ENCODE results near the gene ZFP36L1. TPM values are rescaled to one million over a fixed set of nuclear protein-coding genes. Genes with fewer than 3 reads are reported as not detected.

ZFP36L1 gene
- total RNA-seq, 1 experiment from 2014 or later = 240 TPM

DNA sequence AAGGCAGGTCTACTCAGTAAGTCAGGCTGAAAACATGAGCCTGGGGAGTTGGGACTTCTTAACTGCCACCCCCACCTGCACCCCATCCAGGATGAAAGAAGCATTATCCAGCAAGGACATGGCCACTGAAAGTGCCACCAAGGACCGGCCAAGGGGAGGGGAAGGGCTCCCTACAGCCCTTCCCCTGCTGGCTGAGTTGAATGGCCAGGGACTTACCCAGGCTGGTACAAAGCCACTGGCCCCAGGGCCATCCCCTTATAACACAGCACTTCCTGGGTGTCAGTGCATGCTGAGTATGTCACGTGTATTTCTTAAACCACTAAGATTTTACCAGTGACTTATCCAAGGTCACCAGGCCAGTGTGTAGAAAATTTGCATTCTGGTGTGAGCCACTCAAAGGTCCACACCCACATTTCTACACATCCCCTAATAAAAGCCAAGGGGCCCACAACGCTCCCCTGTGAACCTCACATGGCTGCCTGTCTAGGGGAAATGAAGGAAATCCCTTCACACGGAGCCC, 29.3 kb upstream of the ZFP36L1 start:
- BruUV-seq (replicated peaks) = no TSS peak
- Mint-ChIP-seq H3K9me3 (ENCODE audit: low read depth, unreplicated experiment) (no peaks in the 10 kb centered on the region), H3K27ac (ENCODE audit: unreplicated experiment) (no peak overlapping the region), H3K36me3 (ENCODE audit: insufficient read depth, unreplicated experiment) (peaks cover 9% of the 10 kb centered on the region), H3K4me1 (ENCODE audit: low read depth, unreplicated experiment) (peaks cover 14% of the 10 kb centered on the region), H3K4me3 (ENCODE audit: low read depth, unreplicated experiment) (no peak overlapping the region), H3K27me3 (ENCODE audit: unreplicated experiment) (no peaks in the 10 kb centered on the region)
- CTCF ChIA-PET = no interaction called here
- no peak for DNase-seq
- TF ChIP-seq, protein P1, sequence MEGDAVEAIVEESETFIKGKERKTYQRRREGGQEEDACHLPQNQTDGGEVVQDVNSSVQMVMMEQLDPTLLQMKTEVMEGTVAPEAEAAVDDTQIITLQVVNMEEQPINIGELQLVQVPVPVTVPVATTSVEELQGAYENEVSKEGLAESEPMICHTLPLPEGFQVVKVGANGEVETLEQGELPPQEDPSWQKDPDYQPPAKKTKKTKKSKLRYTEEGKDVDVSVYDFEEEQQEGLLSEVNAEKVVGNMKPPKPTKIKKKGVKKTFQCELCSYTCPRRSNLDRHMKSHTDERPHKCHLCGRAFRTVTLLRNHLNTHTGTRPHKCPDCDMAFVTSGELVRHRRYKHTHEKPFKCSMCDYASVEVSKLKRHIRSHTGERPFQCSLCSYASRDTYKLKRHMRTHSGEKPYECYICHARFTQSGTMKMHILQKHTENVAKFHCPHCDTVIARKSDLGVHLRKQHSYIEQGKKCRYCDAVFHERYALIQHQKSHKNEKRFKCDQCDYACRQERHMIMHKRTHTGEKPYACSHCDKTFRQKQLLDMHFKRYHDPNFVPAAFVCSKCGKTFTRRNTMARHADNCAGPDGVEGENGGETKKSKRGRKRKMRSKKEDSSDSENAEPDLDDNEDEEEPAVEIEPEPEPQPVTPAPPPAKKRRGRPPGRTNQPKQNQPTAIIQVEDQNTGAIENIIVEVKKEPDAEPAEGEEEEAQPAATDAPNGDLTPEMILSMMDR (IDR thresholded peaks at IDR 0.05; ENCODE audit: unreplicated experiment) = no peak
- intact Hi-C loops (cut with micrococcal nuclease; ENCODE audit: unreplicated experiment) = loop anchor here (5.0 kb wide), 1 partner anchor 890 kb away; no protein-coding TSS in a partner anchor

- H3K36me3 Mint-ChIP-seq (ENCODE audit: insufficient read depth, unreplicated experiment) = peaks cover 20% of the 10 kb centered on the region
- TF ChIP-seq, protein P1 (IDR thresholded peaks at IDR 0.05; ENCODE audit: unreplicated experiment) = no peak
- peaks cover 14% of the 10 kb centered on the region for H3K4me1 Mint-ChIP-seq (ENCODE audit: low read depth, unreplicated experiment)
- intact Hi-C loops (cut with micrococcal nuclease; ENCODE audit: unreplicated experiment) = loop anchor here (5.0 kb wide), 1 partner anchor 889 kb away; no protein-coding TSS in a partner anchor
- H3K9me3 Mint-ChIP-seq (ENCODE audit: low read depth, unreplicated experiment) = no peaks in the 10 kb centered on the region
- CTCF ChIA-PET = interaction anchor here (0.6 to 1.1 kb wide), 2 partner anchors 28 to 877 kb away, joined by 3 to 4 read pairs; no protein-coding TSS in a partner anchor
- no TSS peak for BruUV-seq (replicated peaks)
- DNase-seq = no peak
- H3K27ac Mint-ChIP-seq (ENCODE audit: unreplicated experiment) = no peak overlapping the region
- no peaks in the 10 kb centered on the region for H3K27me3 Mint-ChIP-seq (ENCODE audit: unreplicated experiment)
- no peak overlapping the region for H3K4me3 Mint-ChIP-seq (ENCODE audit: low read depth, unreplicated experiment)
These were observed 28.3 kb upstream of the ZFP36L1 start for GRCh38 chr14:68820999-68821683.

- TF ChIP-seq, protein P1 (IDR thresholded peaks at IDR 0.05; ENCODE audit: unreplicated experiment) = no peak
- H3K4me3 Mint-ChIP-seq (ENCODE audit: low read depth, unreplicated experiment) = no peak overlapping the region
- no peak overlapping the region for H3K27ac Mint-ChIP-seq (ENCODE audit: unreplicated experiment)
- no TSS peak for BruUV-seq (replicated peaks)
- DNase-seq = no peak
- peaks cover 24% of the 10 kb centered on the region for H3K36me3 Mint-ChIP-seq (ENCODE audit: insufficient read depth, unreplicated experiment)
- CTCF ChIA-PET = interaction anchor here (1.1 kb wide), 1 partner anchor 876 kb away, joined by 3 read pairs; no protein-coding TSS in a partner anchor
- no peaks in the 10 kb centered on the region for H3K9me3 Mint-ChIP-seq (ENCODE audit: low read depth, unreplicated experiment)
- intact Hi-C loops (cut with micrococcal nuclease; ENCODE audit: unreplicated experiment) = loop anchor here (5.0 kb wide), 1 partner anchor 888 kb away; no protein-coding TSS in a partner anchor
- H3K27me3 Mint-ChIP-seq (ENCODE audit: unreplicated experiment) = no peaks in the 10 kb centered on the region
- H3K4me1 Mint-ChIP-seq (ENCODE audit: low read depth, unreplicated experiment) = peaks cover 19% of the 10 kb centered on the region
These were observed 27.7 kb upstream of the ZFP36L1 start for GRCh38 chr14:68820536-68820935.

GRCh38 chr14:68820119-68820518, 27.3 kb upstream of the ZFP36L1 start:
- BruUV-seq (replicated peaks) = no TSS peak

More at GRCh38 chr14:68820119-68820518, 27.3 kb upstream of the ZFP36L1 start:
- peaks cover 28% of the 10 kb centered on the region for H3K36me3 Mint-ChIP-seq (ENCODE audit: insufficient read depth, unreplicated experiment)
- H3K27me3 Mint-ChIP-seq (ENCODE audit: unreplicated experiment) = no peaks in the 10 kb centered on the region
- H3K9me3 Mint-ChIP-seq (ENCODE audit: low read depth, unreplicated experiment) = no peaks in the 10 kb centered on the region
- DNase-seq = no peak
- peaks cover 23% of the 10 kb centered on the region for H3K4me1 Mint-ChIP-seq (ENCODE audit: low read depth, unreplicated experiment)
- H3K4me3 Mint-ChIP-seq (ENCODE audit: low read depth, unreplicated experiment) = no peak overlapping the region
- intact Hi-C loops (cut with micrococcal nuclease; ENCODE audit: unreplicated experiment) = loop anchor here (5.0 kb wide), 1 partner anchor 888 kb away; no protein-coding TSS in a partner anchor
- TF ChIP-seq, protein P1 (IDR thresholded peaks at IDR 0.05; ENCODE audit: unreplicated experiment) = no peak
- CTCF ChIA-PET = interaction anchor here (1.1 kb wide), 1 partner anchor 876 kb away, joined by 3 read pairs; no protein-coding TSS in a partner anchor
- H3K27ac Mint-ChIP-seq (ENCODE audit: unreplicated experiment) = no peak overlapping the region

All from Calu3 (cell line).